ENCODE measurements around the gene UPF2. TPM values are rescaled to one million over a fixed set of nuclear protein-coding genes. Genes with fewer than 3 reads are reported as not detected.
A peak's percentile ranks its signal among the peaks of the same experiment; 100 is the strongest.

Gene UPF2
- polyA plus RNA-seq, 1 donor (not counting 4 experiments of a cell fraction or from before 2014, with no cell fraction given), result 20.3 TPM

DNA sequence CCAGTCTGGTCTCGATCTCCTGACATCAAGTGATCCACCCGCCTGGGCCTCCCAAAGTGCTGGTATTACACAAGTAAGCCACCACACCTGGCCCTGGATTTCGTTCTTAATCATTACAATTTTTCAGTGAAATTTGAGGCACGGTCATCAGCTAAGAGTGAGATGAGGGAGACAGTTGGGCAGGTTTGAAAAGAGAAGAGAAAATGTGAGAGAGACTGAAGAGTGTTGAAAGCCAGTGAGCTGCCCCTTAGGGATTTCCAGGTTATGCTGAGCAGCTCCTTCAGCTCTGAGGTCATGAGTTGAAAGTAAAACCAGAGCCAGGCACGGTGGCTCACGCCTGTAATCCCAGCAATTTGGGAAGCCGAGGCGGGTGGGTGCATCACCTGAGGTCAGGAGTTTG, 5.9 kb upstream of the UPF2 start:
- Histone ChIP-seq H4K20me1 (ENCODE audit: control insufficient read depth, extremely low read depth, insufficient read depth, low read length) (no peaks in the 10 kb centered on the region), H3K36me3 (ENCODE audit: control insufficient read depth in 2 of 2, extremely low read depth in 1 of 2, insufficient read depth in 2 of 2, low read length in 2 of 2) (no peaks in the 10 kb centered on the region), H3K4me2 (ENCODE audit: control insufficient read depth, extremely low read depth, insufficient read depth, low read depth, low read length) (no peak overlapping the region), H3K4me1 (ENCODE audit: control insufficient read depth, extremely low read depth, insufficient read depth, low read length) (peaks cover 4% of the 10 kb centered on the region), H3K27me3 (ENCODE audit: control insufficient read depth, extremely low read depth, insufficient read depth, low read length) (no peaks in the 10 kb centered on the region), H3K9me3 (ENCODE audit: control insufficient read depth, low read depth, low read length) (no peaks in the 10 kb centered on the region), H3K4me3 (ENCODE audit: control insufficient read depth in 2 of 3, extremely low read depth in 1 of 3, insufficient read depth in 2 of 3, low read depth in 1 of 3, low read length in 3 of 3) (no peak overlapping the region), H3K79me2 (ENCODE audit: control insufficient read depth, insufficient read depth, low read length) (no peaks in the 10 kb centered on the region), H3K27ac (ENCODE audit: control insufficient read depth, insufficient read depth, low read length) (no peak overlapping the region), H3K9ac (ENCODE audit: control insufficient read depth, extremely low read depth, insufficient read depth, low read length) (no peak overlapping the region), H3K9me1 (ENCODE audit: control insufficient read depth, extremely low read depth, insufficient read depth, low read length) (no peaks in the 10 kb centered on the region), H2AFZ (ENCODE audit: control insufficient read depth, low read length) (no peak overlapping the region)
- dilution Hi-C loops (cut with MboI; ENCODE audit: extremely low pct_ligation_motif_present, low sequenced_read_pairs), result no loop called here
- FAIRE-seq (no peak), DNase-seq (ENCODE audit: low read depth, low spot score) (no peak)
- TF ChIP-seq, protein P1, sequence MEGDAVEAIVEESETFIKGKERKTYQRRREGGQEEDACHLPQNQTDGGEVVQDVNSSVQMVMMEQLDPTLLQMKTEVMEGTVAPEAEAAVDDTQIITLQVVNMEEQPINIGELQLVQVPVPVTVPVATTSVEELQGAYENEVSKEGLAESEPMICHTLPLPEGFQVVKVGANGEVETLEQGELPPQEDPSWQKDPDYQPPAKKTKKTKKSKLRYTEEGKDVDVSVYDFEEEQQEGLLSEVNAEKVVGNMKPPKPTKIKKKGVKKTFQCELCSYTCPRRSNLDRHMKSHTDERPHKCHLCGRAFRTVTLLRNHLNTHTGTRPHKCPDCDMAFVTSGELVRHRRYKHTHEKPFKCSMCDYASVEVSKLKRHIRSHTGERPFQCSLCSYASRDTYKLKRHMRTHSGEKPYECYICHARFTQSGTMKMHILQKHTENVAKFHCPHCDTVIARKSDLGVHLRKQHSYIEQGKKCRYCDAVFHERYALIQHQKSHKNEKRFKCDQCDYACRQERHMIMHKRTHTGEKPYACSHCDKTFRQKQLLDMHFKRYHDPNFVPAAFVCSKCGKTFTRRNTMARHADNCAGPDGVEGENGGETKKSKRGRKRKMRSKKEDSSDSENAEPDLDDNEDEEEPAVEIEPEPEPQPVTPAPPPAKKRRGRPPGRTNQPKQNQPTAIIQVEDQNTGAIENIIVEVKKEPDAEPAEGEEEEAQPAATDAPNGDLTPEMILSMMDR (optimal IDR thresholded peaks at IDR 0.05 in 1 of 3, IDR thresholded peaks at IDR 0.05 in 1 of 3, conservative IDR thresholded peaks at IDR 0.05 in 1 of 3; ENCODE audit: extremely low read depth in 1 of 3, insufficient read depth in 2 of 3, low read length in 3 of 3), result no peak
- TF ChIP-seq EZH2 (IDR thresholded peaks at IDR 0.05; ENCODE audit: low read length), result no peak

- no peak for DNase-seq (ENCODE audit: low read depth, low spot score)
Observed at GRCh38 chr10:12045596-12045995, 3.0 kb upstream of the UPF2 start.

DNA sequence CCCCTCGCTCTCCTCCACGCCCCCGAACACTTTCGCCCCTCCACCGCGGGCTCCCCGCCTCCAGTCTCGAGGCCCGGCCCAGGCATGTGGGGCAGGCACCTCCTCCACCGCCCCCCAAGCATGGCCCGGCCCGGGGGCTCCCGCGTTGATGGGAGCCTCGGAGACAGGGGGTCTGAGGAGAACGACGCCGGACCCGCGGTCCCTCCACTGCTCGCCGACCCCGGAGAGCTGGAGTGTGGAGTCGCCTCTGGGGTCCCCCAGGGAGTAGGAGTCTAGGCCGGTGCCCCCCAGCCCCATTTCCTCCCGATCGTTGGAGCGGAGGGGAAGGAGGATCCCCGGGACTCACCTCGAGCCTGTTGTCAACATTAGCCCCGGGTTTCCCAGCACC, 206 bp downstream of the UPF2 start:
- no peak for TF ChIP-seq EZH2 (IDR thresholded peaks at IDR 0.05; ENCODE audit: low read length)
- TF ChIP-seq, protein P1 (optimal IDR thresholded peaks at IDR 0.05 in 1 of 3, IDR thresholded peaks at IDR 0.05 in 1 of 3, conservative IDR thresholded peaks at IDR 0.05 in 1 of 3; ENCODE audit: extremely low read depth in 1 of 3, insufficient read depth in 2 of 3, low read length in 3 of 3), result no peak
- dilution Hi-C loops (cut with MboI; ENCODE audit: extremely low pct_ligation_motif_present, low sequenced_read_pairs), result no loop called here
- Histone ChIP-seq H3K4me1 (ENCODE audit: control insufficient read depth, extremely low read depth, insufficient read depth, low read length) (peaks cover 11% of the 10 kb centered on the region), H3K79me2 (ENCODE audit: control insufficient read depth, insufficient read depth, low read length) (peaks cover 51% of the 10 kb centered on the region), H2AFZ (ENCODE audit: control insufficient read depth, low read length) (peak overlapping the region; percentile 77), H3K27ac (ENCODE audit: control insufficient read depth, insufficient read depth, low read length) (peak overlapping the region; percentile 100), H4K20me1 (ENCODE audit: control insufficient read depth, extremely low read depth, insufficient read depth, low read length) (no peaks in the 10 kb centered on the region), H3K4me2 (ENCODE audit: control insufficient read depth, extremely low read depth, insufficient read depth, low read depth, low read length) (no peak overlapping the region), H3K9me1 (ENCODE audit: control insufficient read depth, extremely low read depth, insufficient read depth, low read length) (no peaks in the 10 kb centered on the region), H3K4me3 (ENCODE audit: control insufficient read depth in 2 of 3, extremely low read depth in 1 of 3, insufficient read depth in 2 of 3, low read depth in 1 of 3, low read length in 3 of 3) (peak overlapping the region; percentile 89 to 100 (median 93)), H3K9ac (ENCODE audit: control insufficient read depth, extremely low read depth, insufficient read depth, low read length) (peak overlapping the region; percentile 100), H3K36me3 (ENCODE audit: control insufficient read depth in 2 of 2, extremely low read depth in 1 of 2, insufficient read depth in 2 of 2, low read length in 2 of 2) (no peaks in the 10 kb centered on the region), H3K27me3 (ENCODE audit: control insufficient read depth, extremely low read depth, insufficient read depth, low read length) (no peaks in the 10 kb centered on the region), H3K9me3 (ENCODE audit: control insufficient read depth, low read depth, low read length) (no peaks in the 10 kb centered on the region)
- no peak for FAIRE-seq
- DNase-seq (ENCODE audit: low read depth, low spot score), result no peak

More at GRCh38 chr10:12045596-12045995, 3.0 kb upstream of the UPF2 start:
- Histone ChIP-seq H3K27me3 (ENCODE audit: control insufficient read depth, extremely low read depth, insufficient read depth, low read length) (no peaks in the 10 kb centered on the region), H3K9me1 (ENCODE audit: control insufficient read depth, extremely low read depth, insufficient read depth, low read length) (no peaks in the 10 kb centered on the region), H3K9ac (ENCODE audit: control insufficient read depth, extremely low read depth, insufficient read depth, low read length) (no peak overlapping the region), H3K4me2 (ENCODE audit: control insufficient read depth, extremely low read depth, insufficient read depth, low read depth, low read length) (no peak overlapping the region), H3K4me3 (ENCODE audit: control insufficient read depth in 2 of 3, extremely low read depth in 1 of 3, insufficient read depth in 2 of 3, low read depth in 1 of 3, low read length in 3 of 3) (no peak overlapping the region), H3K36me3 (ENCODE audit: control insufficient read depth in 2 of 2, extremely low read depth in 1 of 2, insufficient read depth in 2 of 2, low read length in 2 of 2) (no peaks in the 10 kb centered on the region), H4K20me1 (ENCODE audit: control insufficient read depth, extremely low read depth, insufficient read depth, low read length) (no peaks in the 10 kb centered on the region), H3K4me1 (ENCODE audit: control insufficient read depth, extremely low read depth, insufficient read depth, low read length) (peaks cover 11% of the 10 kb centered on the region), H3K9me3 (ENCODE audit: control insufficient read depth, low read depth, low read length) (no peaks in the 10 kb centered on the region), H2AFZ (ENCODE audit: control insufficient read depth, low read length) (no peak overlapping the region), H3K79me2 (ENCODE audit: control insufficient read depth, insufficient read depth, low read length) (peaks cover 20% of the 10 kb centered on the region), H3K27ac (ENCODE audit: control insufficient read depth, insufficient read depth, low read length) (no peak overlapping the region)
- dilution Hi-C loops (cut with MboI; ENCODE audit: extremely low pct_ligation_motif_present, low sequenced_read_pairs), result no loop called here
- no peak for TF ChIP-seq EZH2 (IDR thresholded peaks at IDR 0.05; ENCODE audit: low read length)
- no peak for FAIRE-seq
